Endothelial cell of umbilical vein (primary cell): ENCODE results near the gene INHBC. TPM values are rescaled to one million over a fixed set of nuclear protein-coding genes. Genes with fewer than 3 reads are reported as not detected.
"Not testable (repeated sequence)": the region's sequence is repeated elsewhere in the genome, so short reads cannot be mapped to it uniquely, and the experiment has no call there.

Experiments used
- BruUV-seq: library from RNA; stranded (reverse); fragments of 400-500 nt; replicated peaks from 2 replicates; lab custom pipeline; 2021; lab: Mats Ljungman, UMichigan
- CTCF ChIA-PET: fragments of 300-600, 350-600 bp; sonication (Branson Sonifier 250); formaldehyde crosslinking; loops from one replicate; lab custom pipeline; 2021; ENCODE audit warnings: antibody characterized with exemption, inconsistent platforms; lab: Charles Lee
- POLR2A ChIA-PET: fragments of 300-600, 350-600 bp; sonication (Branson Sonifier 250); formaldehyde crosslinking; loops from one replicate; lab custom pipeline; 2021; ENCODE audit warnings: antibody characterized with exemption, inconsistent platforms; lab: Charles Lee
- DNase-seq: peaks from one replicate; pipeline ENCODE4 v3.0.0-alpha.2; 2011; ENCODE audit warnings: low read depth, low spot score
- FAIRE-seq: peaks from 2 replicates; lab custom pipeline; 2011; peaks lifted over from hg19 to GRCh38; lab: Jason Lieb, UNC
- H2AFZ ChIP-seq: 2 replicates; pipeline ENCODE4 v1.6.0; 2012; ENCODE audit warnings: low read depth, low read length, control low read depth, inconsistent platforms
- H3K27ac ChIP-seq: 2 replicates; pipeline ENCODE4 v1.5.1; 2011; ENCODE audit warnings: low read depth, mild to moderate bottlenecking, control low read depth, low read length, moderate library complexity; ENCODE audit not compliant: insufficient read depth
- H3K27me3 ChIP-seq, 2 experiments: 2 replicates each; pipeline versions ENCODE4 v1.6.0 to v1.6.1; 2011; ENCODE audit warnings: low read length in 2 of 2, mixed read lengths in 1 of 2; ENCODE audit not compliant: control insufficient read depth in 2 of 2, insufficient read depth in 2 of 2
- H3K36me3 ChIP-seq, 2 experiments: 2 replicates in 1 of 2; 3 replicates in 1 of 2; pipeline ENCODE4 v1.5.1; 2011; ENCODE audit warnings: low read length in 2 of 2, mild to moderate bottlenecking in 1 of 2, moderate library complexity in 1 of 2; ENCODE audit not compliant: control insufficient read depth in 2 of 2, insufficient read depth in 2 of 2; ENCODE audit errors: extremely low read depth in 1 of 2
- H3K4me1 ChIP-seq: 3 replicates; pipeline ENCODE4 v1.5.1; 2011; ENCODE audit warnings: mild to moderate bottlenecking, low read length; ENCODE audit not compliant: control insufficient read depth, insufficient read depth; ENCODE audit errors: extremely low read depth
- H3K4me2 ChIP-seq: 2 replicates; pipeline ENCODE4 v1.6.1; 2011; ENCODE audit warnings: low read length, control low read depth, mixed read lengths; ENCODE audit not compliant: insufficient read depth
- H3K4me3 ChIP-seq, 3 experiments: fragments of 200-600 bp in 1 of 3; sonication (generic), shearing (Covaris generic) in 1 of 3; replicated peaks in 1 of 3; 2 replicates each; pipeline ENCODE4 v1.5.1; 2011 to 2016; ENCODE audit warnings: control low read depth in 3 of 3, low read length in 3 of 3, mild to moderate bottlenecking in 2 of 3, inconsistent platforms in 1 of 3, low read depth in 1 of 3, moderate library complexity in 1 of 3; ENCODE audit not compliant: insufficient read depth in 1 of 3
- H3K79me2 ChIP-seq: 2 replicates; pipeline ENCODE4 v1.6.0; 2012; ENCODE audit warnings: low read length, inconsistent platforms; ENCODE audit not compliant: control insufficient read depth, insufficient read depth
- H3K9ac ChIP-seq: replicated peaks from 2 replicates; pipeline ENCODE3; 2011; ENCODE audit warnings: low read length, control low read depth; ENCODE audit not compliant: insufficient read depth; ENCODE audit errors: extremely low read depth
- H3K9me1 ChIP-seq: replicated peaks from 3 replicates; pipeline ENCODE4 v1.6.0; 2011; ENCODE audit warnings: mild to moderate bottlenecking, low read length; ENCODE audit not compliant: control insufficient read depth, insufficient read depth; ENCODE audit errors: extremely low read depth
- H3K9me3 ChIP-seq: replicated peaks from 2 replicates; pipeline ENCODE4 v1.5.1; 2012; ENCODE audit warnings: low read length, inconsistent platforms; ENCODE audit not compliant: control insufficient read depth, insufficient read depth
- H4K20me1 ChIP-seq: replicated peaks from 2 replicates; pipeline ENCODE3; 2011; ENCODE audit warnings: mild to moderate bottlenecking, low read length; ENCODE audit not compliant: control insufficient read depth, insufficient read depth; ENCODE audit errors: extremely low read depth
- EZH2 ChIP-seq: IDR thresholded peaks from 2 replicates; pipeline ENCODE4 v1.6.1; 2012; ENCODE audit warnings: borderline replicate concordance, low read depth, mild to moderate bottlenecking, moderate library complexity, low read length, inconsistent platforms; ENCODE audit not compliant: severe bottlenecking
- FOS ChIP-seq: IDR thresholded peaks from 2 replicates; pipeline ENCODE4 v1.6.1; 2011; ENCODE audit warnings: mild to moderate bottlenecking, low read length, moderate library complexity, borderline replicate concordance; ENCODE audit not compliant: insufficient read depth
- GATA2 ChIP-seq: IDR thresholded peaks from 2 replicates; pipeline ENCODE4 v1.7.0; 2011; ENCODE audit warnings: low read depth, mild to moderate bottlenecking, moderate library complexity, mixed read lengths, low read length; ENCODE audit not compliant: insufficient read length, insufficient read depth
- JUN ChIP-seq: IDR thresholded peaks from 2 replicates; pipeline ENCODE4 v1.6.1; 2011; ENCODE audit warnings: borderline replicate concordance, low read depth; ENCODE audit not compliant: insufficient read length, insufficient read depth
- MYC ChIP-seq: IDR thresholded peaks from one replicate; pipeline ENCODE4 v1.6.1; 2011; ENCODE audit warnings: mild to moderate bottlenecking, low read depth, low read length
- POLR2A ChIP-seq: IDR thresholded peaks from 2 replicates; pipeline ENCODE4 v1.6.1; 2012; ENCODE audit warnings: low read depth, mild to moderate bottlenecking, control low read depth, low read length
- POLR2AphosphoS5 ChIP-seq: IDR thresholded peaks from 2 replicates; pipeline ENCODE4 v1.6.1; 2012; ENCODE audit warnings: low read depth, mild to moderate bottlenecking, control low read depth, low read length, moderate library complexity; ENCODE audit not compliant: insufficient read depth
- dilution Hi-C: fragments of 300-500 bp; cut with MboI; formaldehyde crosslinking; loops from one replicate; pipeline ENCODE4 v1.15.0; 2019; ENCODE audit warnings: low sequenced_read_pairs; ENCODE audit not compliant: extremely low pct_ligation_motif_present
- intact Hi-C: fragments of 100-400 bp; cut with micrococcal nuclease; formaldehyde crosslinking; loops from one replicate; pipeline ENCODE4 v1.10.0; 2022
- polyA plus RNA-seq, 4 experiments: library from polyadenylated mRNA; depleted of rRNA in 3 of 4; stranded (reverse) in 3 of 4; unstranded in 1 of 4; fragments of >200 nt; gene quantifications; 2 replicates each; pipeline versions ENCODE4 v1.2.1 to v1.2.3, GENCODE V29; 2011 to 2012; ENCODE audit warnings: missing spikeins in 1 of 4
- total RNA-seq: library from RNA; stranded (reverse); gene quantifications from 2 replicates; pipeline ENCODE4 v1.2.3, GENCODE V29; 2021
- TF ChIP-seq, protein P1 (sequence below): IDR thresholded peaks from 2 replicates; pipeline ENCODE4 v1.6.1; 2011; ENCODE audit not compliant: insufficient read depth, insufficient read length
- TF ChIP-seq, protein P2 (sequence below), 2 donors: IDR thresholded peaks; 1 replicate in 1 of 2; 2 replicates in 1 of 2; pipeline ENCODE4 v1.5.1; 2011; ENCODE audit warnings: low read length in 2 of 2, mild to moderate bottlenecking in 2 of 2, moderate library complexity in 2 of 2, control low read depth in 1 of 2, inconsistent platforms in 1 of 2, low read depth in 1 of 2; ENCODE audit not compliant: insufficient read depth in 1 of 2; ENCODE audit errors: extremely low read depth in 1 of 2

The INHBC gene
- total and polyA plus RNA-seq, 2 donors (not counting 3 experiments of a cell fraction or from before 2014, with no cell fraction given): not detected

DNA sequence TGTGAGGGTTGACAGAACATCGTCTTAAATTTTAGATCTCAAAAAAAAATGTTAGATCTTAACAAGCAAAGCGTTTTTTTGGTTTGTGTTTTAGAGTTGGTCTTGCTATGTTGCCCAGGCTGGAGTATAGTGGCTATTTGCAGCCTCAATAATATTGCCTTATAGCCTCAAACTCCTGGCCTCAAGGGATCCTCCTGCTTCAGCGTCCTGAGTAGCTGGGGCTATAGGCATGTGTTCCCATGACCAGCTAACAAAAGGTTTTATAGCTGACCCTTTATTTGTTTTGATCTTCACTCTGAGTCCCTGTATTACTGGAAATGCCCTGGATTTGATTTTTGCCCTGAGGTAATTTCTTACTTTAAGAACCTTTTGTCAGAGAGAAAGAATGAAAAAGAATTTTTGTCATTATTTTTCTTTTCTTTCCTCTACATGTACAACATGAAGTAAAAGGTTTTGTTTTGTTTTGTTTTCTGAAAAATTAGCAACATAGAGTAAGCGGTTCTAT lies 5.2 kb downstream of the INHBC start:
- ChIA-PET POLR2A (no interaction called here), CTCF (interaction anchor here (2.3 kb wide), 1 partner anchor 132 kb away, joined by 7 read pairs; no protein-coding TSS in a partner anchor)
- Histone ChIP-seq H3K79me2 (no peaks in the 10 kb centered on the region), H3K36me3 (no peaks in the 10 kb centered on the region), H3K4me3 (no peak overlapping the region), H4K20me1 (no peaks in the 10 kb centered on the region), H2AFZ (no peak overlapping the region), H3K9ac (no peak overlapping the region), H3K9me3 (no peaks in the 10 kb centered on the region), H3K27me3 (peaks cover 0 to 2% of the 10 kb centered on the region in 2 experiments), H3K9me1 (no peaks in the 10 kb centered on the region), H3K27ac (no peak overlapping the region), H3K4me2 (no peak overlapping the region), H3K4me1 (no peaks in the 10 kb centered on the region)
- TF ChIP-seq GATA2: no peak
- TF ChIP-seq, protein P1, sequence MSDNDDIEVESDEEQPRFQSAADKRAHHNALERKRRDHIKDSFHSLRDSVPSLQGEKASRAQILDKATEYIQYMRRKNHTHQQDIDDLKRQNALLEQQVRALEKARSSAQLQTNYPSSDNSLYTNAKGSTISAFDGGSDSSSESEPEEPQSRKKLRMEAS: no peak
- no peak for TF ChIP-seq FOS
- TF ChIP-seq, protein P2, sequence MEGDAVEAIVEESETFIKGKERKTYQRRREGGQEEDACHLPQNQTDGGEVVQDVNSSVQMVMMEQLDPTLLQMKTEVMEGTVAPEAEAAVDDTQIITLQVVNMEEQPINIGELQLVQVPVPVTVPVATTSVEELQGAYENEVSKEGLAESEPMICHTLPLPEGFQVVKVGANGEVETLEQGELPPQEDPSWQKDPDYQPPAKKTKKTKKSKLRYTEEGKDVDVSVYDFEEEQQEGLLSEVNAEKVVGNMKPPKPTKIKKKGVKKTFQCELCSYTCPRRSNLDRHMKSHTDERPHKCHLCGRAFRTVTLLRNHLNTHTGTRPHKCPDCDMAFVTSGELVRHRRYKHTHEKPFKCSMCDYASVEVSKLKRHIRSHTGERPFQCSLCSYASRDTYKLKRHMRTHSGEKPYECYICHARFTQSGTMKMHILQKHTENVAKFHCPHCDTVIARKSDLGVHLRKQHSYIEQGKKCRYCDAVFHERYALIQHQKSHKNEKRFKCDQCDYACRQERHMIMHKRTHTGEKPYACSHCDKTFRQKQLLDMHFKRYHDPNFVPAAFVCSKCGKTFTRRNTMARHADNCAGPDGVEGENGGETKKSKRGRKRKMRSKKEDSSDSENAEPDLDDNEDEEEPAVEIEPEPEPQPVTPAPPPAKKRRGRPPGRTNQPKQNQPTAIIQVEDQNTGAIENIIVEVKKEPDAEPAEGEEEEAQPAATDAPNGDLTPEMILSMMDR (IDR thresholded peaks at IDR 0.05; ENCODE audit: extremely low read depth in 1 of 2, insufficient read depth in 1 of 2, low read depth in 1 of 2, low read length in 2 of 2): no peak
- no peak for TF ChIP-seq POLR2A
- no peak for TF ChIP-seq EZH2
- no peak for TF ChIP-seq POLR2AphosphoS5
- no peak for TF ChIP-seq MYC
- TF ChIP-seq JUN: no peak
- FAIRE-seq (peak; percentile 26), DNase-seq (no peak)
- intact Hi-C loops (no loop called here), dilution Hi-C loops (no loop called here)
- no TSS peak for BruUV-seq

DNA sequence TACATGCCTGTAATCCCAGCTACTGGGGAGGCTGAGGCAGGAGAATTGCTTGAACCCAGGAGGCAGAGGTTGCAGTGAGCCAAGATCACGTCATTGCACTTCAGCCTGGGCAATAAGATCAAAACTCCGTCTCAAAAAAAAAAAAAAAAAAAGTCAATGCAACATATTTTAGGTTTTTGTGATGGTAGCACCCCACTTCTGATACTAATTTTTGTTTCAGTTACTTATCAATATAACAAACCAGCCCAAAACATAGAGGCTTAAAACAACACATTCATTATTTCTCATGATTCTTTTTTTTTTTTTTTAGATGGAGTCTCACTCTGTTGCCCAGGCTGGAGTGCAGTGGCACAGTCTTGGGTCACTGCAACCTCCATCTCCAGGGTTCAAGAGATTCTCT lies 6.8 kb downstream of the INHBC start:
- H3K4me3 ChIP-seq, intact Hi-C loops, H3K36me3 ChIP-seq, H3K4me2 ChIP-seq, H3K4me1 ChIP-seq, H3K27ac ChIP-seq, H3K9me3 ChIP-seq, H2AFZ ChIP-seq, BruUV-seq, H3K27me3 ChIP-seq, dilution Hi-C loops, H3K9me1 ChIP-seq, POLR2A ChIA-PET, H3K79me2 ChIP-seq, DNase-seq, FAIRE-seq, H4K20me1 ChIP-seq, H3K9ac ChIP-seq: not testable (repeated sequence)
- CTCF ChIA-PET: interaction anchor here (2.3 kb wide), 1 partner anchor 134 kb away, joined by 7 read pairs; no protein-coding TSS in a partner anchor
